DOHH2 (cell line): ENCODE results near the gene LRCH2.

ENCODE experiments used
- EZH2phosphoT487 ChIP-seq: fragments of 200-600 bp; sonication (generic); IDR thresholded peaks from 2 replicates; pipeline ENCODE4 v1.6.1; 2017; ENCODE audit warnings: borderline replicate concordance, mild to moderate bottlenecking, antibody characterized with exemption, low read length, moderate library complexity, mixed read lengths
- TF ChIP-seq, protein P1 (sequence below): fragments of 200-600 bp; sonication (generic); IDR thresholded peaks from one replicate; pipeline ENCODE4 v1.5.1; 2014; ENCODE audit warnings: antibody characterized with exemption, mild to moderate bottlenecking, low read depth, low read length; ENCODE audit not compliant: poor library complexity, severe bottlenecking

DNA sequence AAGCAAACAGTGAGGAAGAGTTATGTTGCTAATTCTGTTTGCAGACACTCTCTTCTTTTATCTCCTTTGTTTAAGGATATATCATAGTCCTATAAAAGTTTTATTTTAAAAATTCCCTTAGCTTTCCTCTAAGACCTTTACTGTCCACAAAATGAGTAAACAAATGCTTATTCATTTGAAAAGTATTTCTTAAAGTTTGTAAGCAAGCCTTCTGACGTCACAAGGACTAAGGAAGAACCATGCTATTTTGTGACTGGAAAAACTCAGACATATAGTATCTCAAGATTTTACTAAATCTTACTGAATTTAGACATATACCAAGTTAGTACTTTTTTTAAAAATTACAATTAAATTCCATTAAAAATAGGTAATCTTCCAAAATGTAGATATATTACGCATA lies 49.9 kb downstream of the LRCH2 start:
- TF ChIP-seq, protein P1, sequence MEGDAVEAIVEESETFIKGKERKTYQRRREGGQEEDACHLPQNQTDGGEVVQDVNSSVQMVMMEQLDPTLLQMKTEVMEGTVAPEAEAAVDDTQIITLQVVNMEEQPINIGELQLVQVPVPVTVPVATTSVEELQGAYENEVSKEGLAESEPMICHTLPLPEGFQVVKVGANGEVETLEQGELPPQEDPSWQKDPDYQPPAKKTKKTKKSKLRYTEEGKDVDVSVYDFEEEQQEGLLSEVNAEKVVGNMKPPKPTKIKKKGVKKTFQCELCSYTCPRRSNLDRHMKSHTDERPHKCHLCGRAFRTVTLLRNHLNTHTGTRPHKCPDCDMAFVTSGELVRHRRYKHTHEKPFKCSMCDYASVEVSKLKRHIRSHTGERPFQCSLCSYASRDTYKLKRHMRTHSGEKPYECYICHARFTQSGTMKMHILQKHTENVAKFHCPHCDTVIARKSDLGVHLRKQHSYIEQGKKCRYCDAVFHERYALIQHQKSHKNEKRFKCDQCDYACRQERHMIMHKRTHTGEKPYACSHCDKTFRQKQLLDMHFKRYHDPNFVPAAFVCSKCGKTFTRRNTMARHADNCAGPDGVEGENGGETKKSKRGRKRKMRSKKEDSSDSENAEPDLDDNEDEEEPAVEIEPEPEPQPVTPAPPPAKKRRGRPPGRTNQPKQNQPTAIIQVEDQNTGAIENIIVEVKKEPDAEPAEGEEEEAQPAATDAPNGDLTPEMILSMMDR: no peak
- no peak for TF ChIP-seq EZH2phosphoT487
